ENCODE measurements around the gene COL13A1. TPM values are rescaled to one million over a fixed set of nuclear protein-coding genes. Genes with fewer than 3 reads are reported as not detected.

COL13A1 gene
- total and polyA plus RNA-seq, 2 experiments from 2014 or later = 5.2 to 8.6 TPM

GRCh38 chr10:69988094-69988493, 186.4 kb downstream of the COL13A1 start:
- Histone ChIP-seq H3K4me1 (ENCODE audit: insufficient read depth) (no peaks in the 10 kb centered on the region), H3K9me2 (ENCODE audit: insufficient read depth) (no peaks in the 10 kb centered on the region), H3K4me3 (no peak overlapping the region), H3K27ac (ENCODE audit: low read depth) (no peak overlapping the region), H2AFZ (no peak overlapping the region), H3F3A (replicated peaks; ENCODE audit: low read depth) (no peaks in the 10 kb centered on the region), H3K79me2 (replicated peaks; ENCODE audit: insufficient read depth) (no peaks in the 10 kb centered on the region), H3K27me3 (ENCODE audit: insufficient read depth) (no peaks in the 10 kb centered on the region), H3K4me2 (no peak overlapping the region), H4K20me1 (replicated peaks; ENCODE audit: insufficient read depth) (no peaks in the 10 kb centered on the region), H3K36me3 (ENCODE audit: insufficient read depth) (no peaks in the 10 kb centered on the region)
- DNase-seq (ENCODE audit: low spot score) (no peak), ATAC-seq (no peak)
- Mint-ChIP-seq H3K27ac (no peak overlapping the region), H3K36me3 (ENCODE audit: low read depth) (no peaks in the 10 kb centered on the region), H3K4me3 (no peak overlapping the region), H3K9me3 (no peaks in the 10 kb centered on the region), H3K4me1 (no peaks in the 10 kb centered on the region), H3K27me3 (ENCODE audit: insufficient read depth, low read depth, poor library complexity) (peaks cover 4% of the 10 kb centered on the region)
- no peak for TF ChIP-seq CREB1 (CRISPR knock-in tag; IDR thresholded peaks at IDR 0.05; ENCODE audit: low read depth)
- no peak for TF ChIP-seq ZNF462 (CRISPR knock-in tag; IDR thresholded peaks at IDR 0.05)
- no peak for TF ChIP-seq POLR2AphosphoS5 (IDR thresholded peaks at IDR 0.05; ENCODE audit: low read depth)
- TF ChIP-seq ZNF114 (CRISPR knock-in tag; IDR thresholded peaks at IDR 0.05) = no peak
- no peak for TF ChIP-seq STAT1 (IDR thresholded peaks at IDR 0.05; ENCODE audit: unreplicated experiment)
- no peak for TF ChIP-seq CTCF (conservative IDR thresholded peaks at IDR 0.05; ENCODE audit: low read depth in 2 of 2)
- TF ChIP-seq JUNB (IDR thresholded peaks at IDR 0.05; ENCODE audit: unreplicated experiment) = no peak
- no peak for TF ChIP-seq NANOG (IDR thresholded peaks at IDR 0.05; ENCODE audit: borderline replicate concordance)
- no peak for TF ChIP-seq EZH2phosphoT487 (IDR thresholded peaks at IDR 0.05; ENCODE audit: unreplicated experiment)
- no peak for TF ChIP-seq REST (IDR thresholded peaks at IDR 0.05; ENCODE audit: unreplicated experiment)
- TF ChIP-seq ZNF331 (CRISPR knock-in tag; IDR thresholded peaks at IDR 0.05; ENCODE audit: low read depth) = no peak
- TF ChIP-seq ETS1 (IDR thresholded peaks at IDR 0.05) = no peak
- no peak for TF ChIP-seq EZH2 (IDR thresholded peaks at IDR 0.05; ENCODE audit: low read depth, unreplicated experiment)
